K562 (cell line): ENCODE results near the gene ZG16B. TPM values are rescaled to one million over a fixed set of nuclear protein-coding genes. Genes with fewer than 3 reads are reported as not detected.
A peak's percentile ranks its signal among the peaks of the same experiment; 100 is the strongest.

Source experiments
- ARNT ChIP-seq, 2 experiments: fragments of 450-650 bp; IDR thresholded peaks; 2 replicates each; pipeline ENCODE4 v1.6.1; 2016; ENCODE audit warnings: mild to moderate bottlenecking in 1 of 2
- BRF1 ChIP-seq: IDR thresholded peaks from 3 replicates; pipeline ENCODE4 v1.6.1; 2011; ENCODE audit warnings: borderline replicate concordance, mild to moderate bottlenecking; ENCODE audit not compliant: insufficient read length; ENCODE audit errors: extremely low read depth
- ETS2 ChIP-seq: IDR thresholded peaks from 2 replicates; pipeline ENCODE4 v1.6.1; 2016; ENCODE audit warnings: borderline replicate concordance, missing genetic modification characterization, mild to moderate bottlenecking, moderate library complexity, missing compliant biosample characterization; ENCODE audit not compliant: poor library complexity, severe bottlenecking
- FOS ChIP-seq: IDR thresholded peaks from 3 replicates; pipeline ENCODE4 v1.6.1; 2011; ENCODE audit not compliant: insufficient read length; ENCODE audit errors: extremely low read depth
- HDAC1 ChIP-seq, 2 experiments: fragments of 450-650 bp; IDR thresholded peaks; 2 replicates each; pipeline ENCODE4 v1.6.1; 2016 to 2017; ENCODE audit warnings: inconsistent platforms in 1 of 2, mild to moderate bottlenecking in 1 of 2, moderate library complexity in 1 of 2
- HIVEP1 ChIP-seq: fragments of 250-450 bp; sonication (Bioruptor Pico); IDR thresholded peaks from 2 replicates; pipeline ENCODE4 v1.4.0; 2020; ENCODE audit warnings: mild to moderate bottlenecking
- MIER1 ChIP-seq: fragments of 450-650 bp; IDR thresholded peaks from 2 replicates; pipeline ENCODE4 v1.6.1; 2016; ENCODE audit warnings: antibody characterized with exemption, mild to moderate bottlenecking, low read depth
- NR1H2 ChIP-seq: sonication (generic); formaldehyde crosslinking; IDR thresholded peaks from 2 replicates; pipeline ENCODE4 v1.4.0; 2020; ENCODE audit warnings: mild to moderate bottlenecking, missing genetic modification reagents
- POLR2B ChIP-seq: fragments of 450-650 bp; IDR thresholded peaks from 2 replicates; pipeline ENCODE4 v1.6.1; 2018; ENCODE audit warnings: low read depth; ENCODE audit not compliant: partially characterized antibody
- SAFB2 ChIP-seq: fragments of 200-400 bp; formaldehyde crosslinking; IDR thresholded peaks from 2 replicates; pipeline ENCODE4 v1.6.1; 2018; ENCODE audit warnings: borderline replicate concordance, low read length, low read depth, moderate library complexity; ENCODE audit not compliant: severe bottlenecking
- SIX5 ChIP-seq, 2 experiments: IDR thresholded peaks; 2 replicates each; pipeline ENCODE4 v1.6.1; 2011; ENCODE audit warnings: low read length in 2 of 2, borderline replicate concordance in 1 of 2, low read depth in 1 of 2, mild to moderate bottlenecking in 1 of 2, moderate library complexity in 1 of 2; ENCODE audit not compliant: insufficient read depth in 1 of 2
- ZNF134 ChIP-seq: fragments of 250-450 bp; sonication (Bioruptor Pico); conservative IDR thresholded peaks from 2 replicates; pipeline ENCODE4 v1.4.0; 2020
- ZNF436 ChIP-seq: fragments of 250-450, 450-650 bp; sonication (Bioruptor Pico); formaldehyde crosslinking; IDR thresholded peaks from 2 replicates; pipeline ENCODE4 v1.7.0; 2020; ENCODE audit warnings: mild to moderate bottlenecking
- ZNF589 ChIP-seq: fragments of 200-800 bp; sonication (Bioruptor generic); IDR thresholded peaks from 2 replicates; pipeline ENCODE4 v1.6.1; 2016; ENCODE audit warnings: low read depth, missing genetic modification characterization, missing compliant biosample characterization
- polyA plus RNA-seq, 8 experiments: library from polyadenylated mRNA; depleted of rRNA in 4 of 8; stranded (reverse) in 5 of 8; unstranded in 3 of 8; fragments of >200 nt; fragmentation: Nextera tagmentation in 2 of 8; fragmentation: Illumina TruSeq in 1 of 8; extraction: Ambion mirVana in 2 of 8; extraction: Trizol in 1 of 8; gene quantifications; 2 replicates each; pipeline versions ENCODE4 v1.2.1 to v1.2.3, GENCODE V29; 2011 to 2014; ENCODE audit warnings: inconsistent platforms in 1 of 8, missing spikeins in 1 of 8
- total RNA-seq, 7 experiments: library from RNA; depleted of rRNA in 6 of 7; stranded (reverse); fragments of >200 nt in 6 of 7; fragmentation: Illumina TruSeq in 2 of 7; extraction: Trizol in 2 of 7; gene quantifications; 2 replicates each; pipeline versions ENCODE4 v1.2.1 to v1.2.3, GENCODE V29; 2011 to 2021; ENCODE audit warnings: low replicate concordance in 1 of 7
- TF ChIP-seq, protein P1 (sequence below): fragments of 450-650 bp; formaldehyde crosslinking; IDR thresholded peaks from 2 replicates; pipeline ENCODE4 v1.4.0; 2022; ENCODE audit warnings: mild to moderate bottlenecking, moderate library complexity
- TF ChIP-seq, protein P2 (sequence below): sonication (generic); formaldehyde crosslinking; IDR thresholded peaks from 2 replicates; pipeline ENCODE4 v1.8.0; 2023; ENCODE audit warnings: mild to moderate bottlenecking, missing genetic modification reagents
- TF ChIP-seq, protein P3 (sequence below): fragments of 450-650 bp; IDR thresholded peaks from 2 replicates; pipeline ENCODE4 v1.6.1; 2016; ENCODE audit warnings: missing biosample characterization, missing genetic modification characterization
- TF ChIP-seq, protein P4 (sequence below), 2 experiments: fragments of 450-650 bp; conservative IDR thresholded peaks; 2 replicates each; pipeline ENCODE4 v1.6.1; 2017; ENCODE audit warnings: mild to moderate bottlenecking in 2 of 2, moderate library complexity in 2 of 2

Gene ZG16B
- total and polyA plus RNA-seq, 9 of the 15 experiments (the other 6 are each of a cell fraction or from before 2014, with no cell fraction given), result 0.25 to 0.43 (median 0.34) TPM; not detected in 5

DNA sequence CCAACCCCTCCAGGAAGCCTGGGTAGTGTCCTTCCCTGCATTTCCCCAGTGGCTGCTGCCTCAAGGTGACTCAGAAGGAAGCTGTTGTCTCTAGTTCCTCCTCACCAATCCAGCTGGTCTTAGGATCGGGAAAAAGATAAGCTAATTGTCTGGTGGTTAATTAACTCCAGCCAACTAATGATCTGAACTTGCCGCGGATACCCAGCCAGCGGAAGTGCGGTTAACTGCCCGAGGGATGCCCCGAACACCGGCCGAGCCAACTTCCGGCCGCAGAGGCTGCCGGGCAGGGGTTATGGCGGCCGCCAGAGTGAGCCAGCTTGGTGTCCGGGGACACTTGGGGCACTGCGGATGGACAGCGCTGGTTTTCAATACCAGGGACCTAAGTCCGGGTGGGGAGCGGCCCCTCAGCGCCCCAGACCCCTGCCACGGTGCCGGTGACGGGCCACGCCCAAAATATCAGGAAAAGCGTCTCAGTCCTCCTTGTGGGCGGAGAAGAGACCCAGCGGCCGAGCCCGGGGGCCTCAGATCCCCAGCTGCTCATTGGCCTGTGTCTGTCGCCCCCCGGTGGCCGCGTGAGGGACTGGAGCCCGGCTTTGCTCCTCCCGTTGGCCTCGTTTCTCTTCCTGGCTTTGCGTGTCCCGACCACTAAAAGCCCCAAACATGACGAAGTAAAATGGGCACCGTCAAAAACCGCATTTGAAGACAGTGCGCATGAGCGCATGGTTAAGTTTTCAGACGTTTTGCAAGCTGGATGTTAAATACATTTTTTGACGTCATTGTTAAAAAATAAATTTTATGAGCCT is 38.1 kb downstream of the ZG16B start (continued):
- TF ChIP-seq HIVEP1 (CRISPR knock-in tag) (peak; percentile 88), BRF1 (no peak), FOS (no peak), MIER1 (peak; percentile 19; the same call in 1 of the 2 replicates), POLR2B (peak; percentile 74), ETS2 (tag) (no peak), SIX5 (IDR thresholded peaks at IDR 0.05; ENCODE audit: borderline replicate concordance in 1 of 2, insufficient read depth in 1 of 2, low read depth in 1 of 2, low read length in 2 of 2) (no peak; a peak in 1 of 4 replicates), HDAC1 (IDR thresholded peaks at IDR 0.05) (peak in 1 of 2 experiments; percentile 80; a peak in 1 of 4 replicates), ZNF436 (CRISPR knock-in tag) (no peak), ZNF134 (peak; percentile 65; the same call in 1 of the 2 replicates), NR1H2 (no peak), ZNF589 (CRISPR knock-in tag) (peak; percentile 99), SAFB2 (no peak), ARNT (IDR thresholded peaks at IDR 0.05) (no peak; a peak in 1 of 4 replicates)
- TF ChIP-seq, protein P1, sequence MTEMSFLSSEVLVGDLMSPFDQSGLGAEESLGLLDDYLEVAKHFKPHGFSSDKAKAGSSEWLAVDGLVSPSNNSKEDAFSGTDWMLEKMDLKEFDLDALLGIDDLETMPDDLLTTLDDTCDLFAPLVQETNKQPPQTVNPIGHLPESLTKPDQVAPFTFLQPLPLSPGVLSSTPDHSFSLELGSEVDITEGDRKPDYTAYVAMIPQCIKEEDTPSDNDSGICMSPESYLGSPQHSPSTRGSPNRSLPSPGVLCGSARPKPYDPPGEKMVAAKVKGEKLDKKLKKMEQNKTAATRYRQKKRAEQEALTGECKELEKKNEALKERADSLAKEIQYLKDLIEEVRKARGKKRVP (CRISPR knock-in tag), result peak; percentile 68
- TF ChIP-seq, protein P2, sequence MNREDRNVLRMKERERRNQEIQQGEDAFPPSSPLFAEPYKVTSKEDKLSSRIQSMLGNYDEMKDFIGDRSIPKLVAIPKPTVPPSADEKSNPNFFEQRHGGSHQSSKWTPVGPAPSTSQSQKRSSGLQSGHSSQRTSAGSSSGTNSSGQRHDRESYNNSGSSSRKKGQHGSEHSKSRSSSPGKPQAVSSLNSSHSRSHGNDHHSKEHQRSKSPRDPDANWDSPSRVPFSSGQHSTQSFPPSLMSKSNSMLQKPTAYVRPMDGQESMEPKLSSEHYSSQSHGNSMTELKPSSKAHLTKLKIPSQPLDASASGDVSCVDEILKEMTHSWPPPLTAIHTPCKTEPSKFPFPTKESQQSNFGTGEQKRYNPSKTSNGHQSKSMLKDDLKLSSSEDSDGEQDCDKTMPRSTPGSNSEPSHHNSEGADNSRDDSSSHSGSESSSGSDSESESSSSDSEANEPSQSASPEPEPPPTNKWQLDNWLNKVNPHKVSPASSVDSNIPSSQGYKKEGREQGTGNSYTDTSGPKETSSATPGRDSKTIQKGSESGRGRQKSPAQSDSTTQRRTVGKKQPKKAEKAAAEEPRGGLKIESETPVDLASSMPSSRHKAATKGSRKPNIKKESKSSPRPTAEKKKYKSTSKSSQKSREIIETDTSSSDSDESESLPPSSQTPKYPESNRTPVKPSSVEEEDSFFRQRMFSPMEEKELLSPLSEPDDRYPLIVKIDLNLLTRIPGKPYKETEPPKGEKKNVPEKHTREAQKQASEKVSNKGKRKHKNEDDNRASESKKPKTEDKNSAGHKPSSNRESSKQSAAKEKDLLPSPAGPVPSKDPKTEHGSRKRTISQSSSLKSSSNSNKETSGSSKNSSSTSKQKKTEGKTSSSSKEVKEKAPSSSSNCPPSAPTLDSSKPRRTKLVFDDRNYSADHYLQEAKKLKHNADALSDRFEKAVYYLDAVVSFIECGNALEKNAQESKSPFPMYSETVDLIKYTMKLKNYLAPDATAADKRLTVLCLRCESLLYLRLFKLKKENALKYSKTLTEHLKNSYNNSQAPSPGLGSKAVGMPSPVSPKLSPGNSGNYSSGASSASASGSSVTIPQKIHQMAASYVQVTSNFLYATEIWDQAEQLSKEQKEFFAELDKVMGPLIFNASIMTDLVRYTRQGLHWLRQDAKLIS, result peak; percentile 82; the same call in 1 of the 2 replicates
- TF ChIP-seq, protein P3, sequence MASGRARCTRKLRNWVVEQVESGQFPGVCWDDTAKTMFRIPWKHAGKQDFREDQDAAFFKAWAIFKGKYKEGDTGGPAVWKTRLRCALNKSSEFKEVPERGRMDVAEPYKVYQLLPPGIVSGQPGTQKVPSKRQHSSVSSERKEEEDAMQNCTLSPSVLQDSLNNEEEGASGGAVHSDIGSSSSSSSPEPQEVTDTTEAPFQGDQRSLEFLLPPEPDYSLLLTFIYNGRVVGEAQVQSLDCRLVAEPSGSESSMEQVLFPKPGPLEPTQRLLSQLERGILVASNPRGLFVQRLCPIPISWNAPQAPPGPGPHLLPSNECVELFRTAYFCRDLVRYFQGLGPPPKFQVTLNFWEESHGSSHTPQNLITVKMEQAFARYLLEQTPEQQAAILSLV, result no peak
- TF ChIP-seq, protein P4, sequence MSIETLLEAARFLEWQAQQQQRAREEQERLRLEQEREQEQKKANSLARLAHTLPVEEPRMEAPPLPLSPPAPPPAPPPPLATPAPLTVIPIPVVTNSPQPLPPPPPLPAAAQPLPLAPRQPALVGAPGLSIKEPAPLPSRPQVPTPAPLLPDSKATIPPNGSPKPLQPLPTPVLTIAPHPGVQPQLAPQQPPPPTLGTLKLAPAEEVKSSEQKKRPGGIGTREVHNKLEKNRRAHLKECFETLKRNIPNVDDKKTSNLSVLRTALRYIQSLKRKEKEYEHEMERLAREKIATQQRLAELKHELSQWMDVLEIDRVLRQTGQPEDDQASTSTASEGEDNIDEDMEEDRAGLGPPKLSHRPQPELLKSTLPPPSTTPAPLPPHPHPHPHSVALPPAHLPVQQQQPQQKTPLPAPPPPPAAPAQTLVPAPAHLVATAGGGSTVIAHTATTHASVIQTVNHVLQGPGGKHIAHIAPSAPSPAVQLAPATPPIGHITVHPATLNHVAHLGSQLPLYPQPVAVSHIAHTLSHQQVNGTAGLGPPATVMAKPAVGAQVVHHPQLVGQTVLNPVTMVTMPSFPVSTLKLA (conservative IDR thresholded peaks at IDR 0.05), result peak; percentile 64 to 80
